Central memory CD8-positive, alpha-beta T cell (primary cell): ENCODE results near the gene ABCA2.

Experiments used
- ATAC-seq: fragments of 150-1000 bp; cut with Tn5 transposase; replicated peaks from 2 replicates; pipeline ENCODE4 v1.10.0; 2022; ENCODE audit warnings: mild to moderate bottlenecking, moderate FRiP score, moderate number of reproducible peaks; ENCODE audit not compliant: poor library complexity, severe bottlenecking; ENCODE audit errors: extremely low read depth
- DNase-seq, 2 donors: peaks; one replicate each; pipeline ENCODE4 v3.0.0; 2021; ENCODE audit warnings: low spot score in 2 of 2
- H3K27ac Mint-ChIP-seq: one replicate; pipeline ENCODE4 v1.8.0; 2022; ENCODE audit warnings: low read depth, mild to moderate bottlenecking, moderate library complexity, mixed read lengths
- H3K27me3 Mint-ChIP-seq: one replicate; pipeline ENCODE4 v1.8.0; 2022; ENCODE audit warnings: mixed read lengths
- H3K36me3 Mint-ChIP-seq: one replicate; pipeline ENCODE4 v1.8.0; 2022; ENCODE audit warnings: mild to moderate bottlenecking, moderate library complexity, mixed read lengths; ENCODE audit not compliant: insufficient read depth
- H3K4me1 Mint-ChIP-seq: one replicate; pipeline ENCODE4 v1.8.0; 2022; ENCODE audit warnings: mixed read lengths
- H3K4me3 Mint-ChIP-seq: one replicate; pipeline ENCODE4 v1.8.0; 2022; ENCODE audit warnings: mild to moderate bottlenecking, moderate library complexity, mixed read lengths
- H3K9me3 Mint-ChIP-seq: one replicate; pipeline ENCODE4 v1.8.0; 2022; ENCODE audit warnings: mixed read lengths

Gene ABCA2

GRCh38 chr9:137046088-137046787 is 18.2 kb upstream of the ABCA2 start, which contains the start of gene NPDC1:
Gene NPDC1, minus strand, starts transcription at chr9:137046177. Its CDS starts 188 bp downstream, at chr9:137045989.
- Mint-ChIP-seq H3K36me3 (peaks cover 14% of the 10 kb centered on the region), H3K4me1 (peaks cover 20% of the 10 kb centered on the region), H3K4me3 (peak within 1 kb of the TSS; percentile 75), H3K27ac (no peak within 1 kb of the TSS), H3K27me3 (peaks cover 18% of the 10 kb centered on the region), H3K9me3 (no peaks in the 10 kb centered on the region)
- peak; percentile 67 for ATAC-seq
- peak; percentile 64 to 70 for DNase-seq

- Mint-ChIP-seq H3K4me1 (peaks cover 20% of the 10 kb centered on the region), H3K4me3 (peak overlapping the region; percentile 75), H3K27ac (no peak overlapping the region), H3K27me3 (peaks cover 13% of the 10 kb centered on the region), H3K36me3 (peaks cover 13% of the 10 kb centered on the region), H3K9me3 (no peaks in the 10 kb centered on the region)
- DNase-seq (no peak), ATAC-seq (no peak)
These were observed 17.5 kb upstream of the ABCA2 start for GRCh38 chr9:137045294-137046087.

- Mint-ChIP-seq H3K4me1 (peaks cover 15% of the 10 kb centered on the region), H3K27me3 (peaks cover 4% of the 10 kb centered on the region), H3K36me3 (peaks cover 9% of the 10 kb centered on the region), H3K27ac (no peak overlapping the region), H3K4me3 (peak overlapping the region; percentile 75), H3K9me3 (no peaks in the 10 kb centered on the region)
- no peak for ATAC-seq
- no peak for DNase-seq
These were observed 16.6 kb upstream of the ABCA2 start for GRCh38 chr9:137044502-137045177.

DNA sequence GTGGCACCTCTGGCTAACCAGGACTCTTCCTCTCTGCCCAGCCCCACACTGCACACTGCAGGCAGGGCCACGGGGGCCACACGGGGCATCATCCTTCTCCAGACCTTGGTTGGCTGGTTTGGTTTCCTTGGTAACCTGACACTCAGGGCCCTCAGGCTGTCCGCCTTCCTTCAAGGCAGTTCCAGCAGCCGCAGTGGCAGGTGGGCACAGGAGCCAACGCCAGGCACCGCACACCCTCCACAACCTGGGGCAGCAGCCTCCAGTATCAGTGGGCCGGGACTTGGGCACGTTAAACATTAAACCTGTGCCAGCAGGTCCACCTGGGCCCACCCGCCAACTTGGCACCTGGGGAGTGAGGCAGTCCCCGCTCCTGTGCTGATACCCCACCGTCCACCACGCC is 16.0 kb upstream of the ABCA2 start:
- Mint-ChIP-seq H3K4me1 (peaks cover 15% of the 10 kb centered on the region), H3K4me3 (no peak overlapping the region), H3K9me3 (no peaks in the 10 kb centered on the region), H3K27me3 (no peaks in the 10 kb centered on the region), H3K27ac (no peak overlapping the region), H3K36me3 (peaks cover 7% of the 10 kb centered on the region)
- ATAC-seq (no peak), DNase-seq (no peak)

- Mint-ChIP-seq H3K27me3 (no peaks in the 10 kb centered on the region), H3K36me3 (peaks cover 7% of the 10 kb centered on the region), H3K4me3 (no peak overlapping the region), H3K27ac (no peak overlapping the region), H3K9me3 (no peaks in the 10 kb centered on the region), H3K4me1 (peaks cover 15% of the 10 kb centered on the region)
- no peak for DNase-seq
- no peak for ATAC-seq
These were observed 15.0 kb upstream of the ABCA2 start for GRCh38 chr9:137042751-137043727.

- Mint-ChIP-seq H3K4me1 (peaks cover 10% of the 10 kb centered on the region), H3K27me3 (no peaks in the 10 kb centered on the region), H3K4me3 (no peak overlapping the region)
These were observed 13.1 kb upstream of the ABCA2 start for GRCh38 chr9:137041124-137041523.

GRCh38 chr9:137040568-137040967 is 12.5 kb upstream of the ABCA2 start:
- H3K27me3 Mint-ChIP-seq = no peaks in the 10 kb centered on the region
- no peak for DNase-seq
- no peaks in the 10 kb centered on the region for H3K9me3 Mint-ChIP-seq

More at GRCh38 chr9:137041124-137041523, 13.1 kb upstream of the ABCA2 start:
- DNase-seq (no peak), ATAC-seq (no peak)
- H3K27ac Mint-ChIP-seq = no peak overlapping the region
- no peaks in the 10 kb centered on the region for H3K9me3 Mint-ChIP-seq
- H3K36me3 Mint-ChIP-seq = no peaks in the 10 kb centered on the region

GRCh38 chr9:137039611-137040366 is 11.8 kb upstream of the ABCA2 start:
- Mint-ChIP-seq H3K27ac (no peak overlapping the region), H3K27me3 (no peaks in the 10 kb centered on the region), H3K4me1 (peaks cover 12% of the 10 kb centered on the region), H3K4me3 (no peak overlapping the region), H3K9me3 (no peaks in the 10 kb centered on the region), H3K36me3 (no peaks in the 10 kb centered on the region)
- ATAC-seq (no peak), DNase-seq (no peak)

More at GRCh38 chr9:137040568-137040967, 12.5 kb upstream of the ABCA2 start:
- no peak for ATAC-seq
- Mint-ChIP-seq H3K4me3 (no peak overlapping the region), H3K27ac (no peak overlapping the region), H3K4me1 (peaks cover 10% of the 10 kb centered on the region), H3K36me3 (no peaks in the 10 kb centered on the region)

- H3K4me3 Mint-ChIP-seq = no peak overlapping the region
- H3K4me1 Mint-ChIP-seq = peaks cover 14% of the 10 kb centered on the region
- ATAC-seq (no peak), DNase-seq (no peak)
- H3K27ac Mint-ChIP-seq = no peak overlapping the region
- H3K27me3 Mint-ChIP-seq = no peaks in the 10 kb centered on the region
- no peaks in the 10 kb centered on the region for H3K9me3 Mint-ChIP-seq
- peaks cover 1% of the 10 kb centered on the region for H3K36me3 Mint-ChIP-seq
These were observed 10.9 kb upstream of the ABCA2 start for GRCh38 chr9:137038916-137039315.

- DNase-seq (no peak), ATAC-seq (no peak)
- H3K9me3 Mint-ChIP-seq = no peaks in the 10 kb centered on the region
- no peak overlapping the region for H3K4me3 Mint-ChIP-seq
- H3K27me3 Mint-ChIP-seq = no peaks in the 10 kb centered on the region
- no peak overlapping the region for H3K27ac Mint-ChIP-seq
- H3K4me1 Mint-ChIP-seq = peaks cover 22% of the 10 kb centered on the region
- peaks cover 5% of the 10 kb centered on the region for H3K36me3 Mint-ChIP-seq
These were observed 9.4 kb upstream of the ABCA2 start for GRCh38 chr9:137037483-137037882.

- H3K27me3 Mint-ChIP-seq = no peaks in the 10 kb centered on the region
- no peak for DNase-seq
- no peak for ATAC-seq
- no peak overlapping the region for H3K27ac Mint-ChIP-seq
- no peak overlapping the region for H3K4me3 Mint-ChIP-seq
- H3K9me3 Mint-ChIP-seq = no peaks in the 10 kb centered on the region
- H3K4me1 Mint-ChIP-seq = peaks cover 27% of the 10 kb centered on the region
- H3K36me3 Mint-ChIP-seq = peaks cover 5% of the 10 kb centered on the region
These were observed 9.0 kb upstream of the ABCA2 start for GRCh38 chr9:137037035-137037434.
